ENCODE measurements around the gene ITGA3.
"Not testable (repeated sequence)": the region's sequence is repeated elsewhere in the genome, so short reads cannot be mapped to it uniquely, and the experiment has no call there.

Gene ITGA3

DNA sequence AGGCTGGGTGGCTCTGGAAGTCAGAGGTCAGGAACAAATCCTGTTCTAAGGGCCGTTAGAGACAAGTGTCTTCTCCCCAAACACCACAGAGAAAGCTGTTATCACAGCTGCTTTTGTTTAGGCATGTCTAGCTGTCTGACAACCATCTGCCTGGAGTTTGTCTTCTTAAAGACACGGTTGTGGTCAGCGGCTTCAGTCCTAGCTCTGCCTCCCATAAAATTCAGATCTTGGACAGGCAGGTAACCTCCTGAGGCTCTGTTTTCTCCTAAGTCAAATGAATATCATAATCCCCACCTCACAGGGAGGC lies 2.3 kb upstream of the ITGA3 start:
- no peak for DNase-seq

- DNase-seq: no peak
Measured at GRCh38 chr17:50055055-50055425, 870 bp upstream of the ITGA3 start.

GRCh38 chr17:50056217-50056960 lies 479 bp downstream of the ITGA3 start:
- DNase-seq: peak; percentile 62

DNA sequence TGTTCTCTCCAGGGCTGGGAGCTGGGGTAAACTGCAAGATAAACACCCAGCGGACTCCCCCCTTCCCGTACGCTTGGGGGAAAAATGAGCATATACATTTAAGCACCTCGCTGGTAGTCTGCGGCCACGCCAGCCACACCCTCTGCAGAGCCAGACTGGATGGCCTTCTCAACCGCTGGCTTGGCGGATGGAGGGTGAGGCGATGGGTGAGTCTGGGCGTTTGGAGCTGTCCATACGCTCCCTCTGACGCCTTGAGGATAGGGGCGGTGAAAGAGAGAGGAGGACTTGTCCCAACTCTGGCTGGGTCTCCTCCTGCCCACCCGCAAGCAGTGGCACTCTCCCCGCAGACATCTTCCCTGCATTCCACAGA lies 1.0 kb downstream of the ITGA3 start:
- DNase-seq: no peak

- no peak for DNase-seq
Measured at GRCh38 chr17:50057521-50057991, 1.6 kb downstream of the ITGA3 start.

DNA sequence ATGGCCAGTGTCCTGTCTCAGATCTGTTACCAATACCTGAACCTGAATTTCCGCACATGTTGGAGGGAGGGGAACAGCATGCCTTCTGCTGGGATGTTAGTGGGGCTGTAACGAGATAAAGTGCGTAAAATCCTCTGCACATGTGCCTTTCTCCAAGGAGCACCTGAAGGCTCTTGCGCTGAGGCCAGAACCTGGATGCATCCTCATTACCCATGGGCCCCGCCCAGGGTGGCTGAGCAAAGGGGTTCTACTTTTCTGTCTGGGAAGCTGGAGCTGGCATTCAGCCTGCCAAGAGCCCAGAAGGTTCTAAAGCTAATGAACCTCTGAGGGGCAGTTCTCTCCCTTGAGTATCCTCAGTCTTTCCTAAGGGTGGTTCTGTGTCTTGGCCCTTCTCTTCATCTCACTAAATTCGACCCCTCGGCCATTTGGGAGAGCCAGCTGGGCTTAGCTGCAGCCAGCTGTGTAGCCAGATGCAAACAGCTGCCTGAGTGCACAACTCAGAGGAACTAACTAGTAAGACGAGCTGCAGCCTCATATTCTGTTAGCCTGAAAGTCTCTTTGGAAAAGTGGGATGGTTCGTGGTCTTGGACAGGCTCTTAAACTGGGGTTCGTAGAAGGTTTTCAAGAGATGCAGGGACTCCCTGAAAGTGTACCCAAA lies 2.5 kb downstream of the ITGA3 start:
- DNase-seq: no peak

DNA sequence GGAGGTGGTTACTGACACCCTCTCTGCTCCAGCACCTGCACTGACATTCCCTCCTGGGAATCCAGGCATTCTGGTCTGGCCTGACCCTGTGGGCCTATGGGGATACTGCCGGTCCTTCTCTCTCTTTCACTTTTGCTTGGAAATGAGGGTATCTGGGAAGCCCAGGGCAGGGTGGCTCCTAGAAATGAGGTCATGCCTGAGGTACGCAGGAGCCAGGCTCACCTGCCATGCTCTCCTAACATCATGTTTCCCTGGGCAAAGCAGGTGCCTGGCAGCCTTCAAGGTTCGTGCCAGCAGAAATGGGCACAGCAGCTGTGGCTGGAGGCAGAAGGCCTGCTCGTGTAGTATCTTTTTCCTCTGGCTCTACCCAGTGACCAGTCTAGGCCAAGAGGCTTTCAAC lies 3.3 kb downstream of the ITGA3 start:
- DNase-seq: no peak

GRCh38 chr17:50059759-50060273 lies 3.9 kb downstream of the ITGA3 start:
- no peak for DNase-seq

DNA sequence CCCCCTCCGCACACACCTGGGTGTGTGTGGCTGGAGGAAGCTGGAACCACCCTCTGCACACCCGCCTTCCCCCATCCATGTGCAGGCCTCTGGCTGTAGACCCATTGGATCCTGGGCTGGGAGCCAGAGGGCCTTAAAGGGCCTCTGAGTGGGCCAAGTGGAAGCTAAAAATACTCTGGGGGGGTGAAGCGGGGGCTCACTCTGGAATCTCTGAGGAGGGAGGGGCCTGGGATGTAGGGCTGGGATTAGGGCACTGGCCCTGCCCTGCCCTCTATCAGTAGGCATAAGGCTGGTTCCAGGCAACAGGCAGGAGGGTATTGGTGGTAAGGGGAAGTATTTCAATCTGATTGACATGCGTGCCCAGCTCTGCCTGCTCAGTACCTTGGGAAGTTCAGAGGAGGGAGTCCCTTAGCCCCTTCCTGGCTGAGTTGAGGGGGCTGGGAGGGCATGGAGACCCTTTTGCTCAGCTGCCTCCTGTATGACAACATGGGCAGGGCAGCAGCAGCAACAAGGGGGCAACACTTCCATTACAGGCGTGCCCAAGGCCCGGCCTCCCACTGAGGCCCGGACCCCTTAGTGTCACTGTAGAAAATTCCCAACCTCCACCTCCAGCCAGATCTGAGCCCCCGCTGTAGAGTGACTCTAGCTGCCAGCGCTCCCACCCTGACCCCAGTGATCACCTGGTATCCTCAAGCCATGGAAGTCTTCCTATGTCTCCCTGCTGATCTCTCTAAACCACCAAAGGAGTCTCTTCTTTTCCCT lies 5.2 kb downstream of the ITGA3 start:
- no peak for DNase-seq

DNA sequence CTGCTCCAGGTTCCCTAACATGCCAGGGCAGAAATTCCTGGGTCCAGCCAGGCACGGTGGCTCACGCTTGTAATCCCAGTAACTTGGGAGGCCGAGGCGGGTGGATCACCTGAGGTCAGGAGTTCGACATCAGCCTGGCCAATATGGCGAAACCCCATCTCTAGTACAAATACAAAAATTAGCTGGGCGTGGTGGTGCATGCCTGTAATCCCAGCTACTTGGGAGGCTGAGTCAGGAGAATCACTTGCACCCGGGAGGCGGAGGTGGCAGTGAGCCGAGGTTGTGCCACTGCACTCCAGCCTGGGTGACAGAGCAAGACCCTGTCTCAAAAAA lies 5.8 kb downstream of the ITGA3 start:
- DNase-seq: not testable (repeated sequence)

DNA sequence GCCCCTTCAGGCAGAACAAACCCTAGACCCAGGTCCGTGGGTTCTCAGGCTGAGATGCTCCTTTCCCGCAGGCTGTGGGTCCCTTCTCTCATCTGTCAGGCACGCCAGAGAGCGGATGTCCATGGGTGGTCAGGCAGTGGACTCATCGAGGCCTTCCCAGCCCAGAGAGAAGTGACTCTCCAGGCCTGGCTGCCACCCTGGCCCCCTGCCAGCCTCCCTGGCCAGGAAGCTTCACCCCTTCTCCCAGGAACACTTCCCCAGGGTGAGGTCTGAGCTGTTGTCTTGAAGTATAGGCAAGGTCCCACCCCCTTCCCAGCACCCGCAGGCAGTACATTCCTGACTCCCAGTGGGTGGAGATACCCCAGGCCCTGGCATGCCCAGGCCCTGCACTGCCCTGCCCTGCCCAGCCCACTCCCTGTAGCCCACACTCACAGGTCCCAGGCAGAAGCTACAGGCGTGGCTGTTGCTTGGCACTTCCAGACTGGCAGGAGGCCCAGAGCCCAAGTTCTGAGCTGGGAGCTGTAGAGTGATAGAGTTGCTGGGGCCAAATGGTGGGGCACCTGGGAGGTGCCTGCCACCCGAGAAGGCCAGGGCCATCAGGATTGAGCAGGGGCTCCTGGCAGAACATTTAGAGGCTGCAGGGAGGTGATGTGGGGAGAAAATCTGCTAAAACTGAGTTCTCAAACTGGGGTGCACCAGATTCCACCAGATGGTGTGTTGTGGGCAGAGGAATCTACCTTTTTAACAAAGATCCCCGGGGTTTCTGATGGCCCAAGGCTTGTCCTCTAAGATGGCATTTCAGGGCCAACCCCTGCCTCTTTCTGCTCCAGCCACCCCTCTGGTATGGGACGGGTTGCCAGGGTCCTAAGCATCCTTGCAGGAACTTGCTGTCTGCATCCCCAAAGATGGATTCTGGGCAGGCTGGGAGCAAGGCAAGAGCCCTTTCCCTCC lies 6.7 kb downstream of the ITGA3 start:
- no peak for DNase-seq

DNA sequence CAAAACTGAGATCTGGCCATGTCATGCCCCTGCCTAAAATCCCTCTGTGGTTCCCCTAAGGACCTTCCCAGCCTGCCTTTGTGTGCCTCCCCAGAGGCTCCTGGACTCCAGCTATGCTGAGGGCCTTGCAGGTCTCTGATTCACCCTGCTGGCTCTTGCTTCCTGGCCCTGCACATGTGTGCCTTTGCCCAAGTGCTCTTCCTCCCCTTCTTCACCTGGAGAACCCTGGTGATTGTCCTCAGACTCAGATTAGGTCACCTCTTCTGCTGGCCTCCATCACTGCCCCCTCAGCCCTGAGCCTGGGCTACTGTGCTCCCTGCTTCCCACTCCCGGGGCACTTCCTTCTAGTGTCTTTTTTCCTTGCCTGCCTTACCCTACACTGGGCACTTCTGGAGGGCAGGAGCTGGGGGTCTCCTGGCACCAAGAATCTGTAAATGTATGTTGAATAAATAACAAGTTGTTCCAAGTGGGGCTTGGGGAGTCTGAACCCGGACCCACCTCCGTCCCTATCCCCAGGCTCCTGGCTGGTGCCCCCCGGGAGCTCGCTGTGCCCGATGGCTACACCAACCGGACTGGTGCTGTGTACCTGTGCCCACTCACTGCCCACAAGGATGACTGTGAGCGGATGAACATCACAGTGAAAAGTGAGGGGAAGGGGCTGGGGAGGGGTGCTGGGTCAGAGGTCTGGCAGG lies 7.8 kb downstream of the ITGA3 start:
- DNase-seq: no peak

DNA sequence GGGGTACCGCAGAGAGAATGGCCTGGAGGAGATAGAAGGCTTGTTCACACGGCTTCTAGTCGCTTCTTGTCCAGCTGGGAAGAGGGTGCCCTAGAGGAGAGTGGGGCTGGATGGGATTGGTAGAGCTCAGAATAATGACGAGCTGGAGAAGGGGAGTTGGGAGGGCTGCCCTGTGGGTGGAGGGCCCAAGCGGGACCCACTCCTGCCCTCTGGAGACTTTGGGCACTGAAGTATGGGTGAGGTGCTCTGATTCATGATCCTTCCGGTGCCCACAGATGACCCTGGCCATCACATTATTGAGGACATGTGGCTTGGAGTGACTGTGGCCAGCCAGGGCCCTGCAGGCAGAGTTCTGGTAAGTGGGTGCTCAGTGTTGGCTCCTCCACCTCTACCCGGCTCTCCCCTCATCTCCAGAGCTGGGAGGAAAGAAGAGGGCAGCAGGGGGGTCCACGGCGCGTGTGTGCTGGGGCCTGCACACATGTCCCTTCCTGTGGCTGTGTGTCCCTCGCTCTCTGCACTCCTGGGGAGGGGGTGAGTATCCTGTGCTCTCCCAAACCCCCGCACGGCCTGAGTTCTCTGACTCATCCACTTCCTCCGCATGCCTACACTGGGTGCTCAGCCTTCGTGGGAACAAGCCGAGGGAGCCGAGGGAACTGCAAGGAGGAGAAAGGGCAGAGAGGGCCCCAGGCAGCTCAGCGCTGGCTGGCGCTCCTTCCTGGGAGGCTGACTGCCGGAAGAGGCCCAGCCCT lies 8.5 kb downstream of the ITGA3 start:
- DNase-seq: no peak

DNA sequence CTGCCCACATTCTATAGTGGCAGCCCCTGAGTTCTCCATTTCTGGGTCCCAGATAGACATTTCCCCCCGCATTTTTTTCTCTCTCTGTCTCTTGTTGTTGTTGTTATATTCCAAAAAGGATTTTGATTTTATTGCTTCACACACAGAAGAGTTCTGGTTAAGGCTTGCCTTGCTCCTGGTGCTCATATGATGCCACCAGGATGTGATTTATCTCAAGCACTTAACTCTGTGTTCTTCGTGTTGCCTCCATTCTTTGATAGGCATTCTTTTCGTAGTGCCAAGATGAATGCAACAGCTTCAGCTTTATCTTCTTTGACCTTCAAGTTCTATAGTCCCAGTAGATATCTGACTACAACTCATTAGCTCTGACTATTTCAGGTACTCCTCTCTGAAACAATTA lies 9.1 kb downstream of the ITGA3 start:
- DNase-seq: no peak

GRCh38 chr17:50066995-50067394 lies 11.1 kb downstream of the ITGA3 start:
- no peak for DNase-seq

- no peak for DNase-seq
Measured at GRCh38 chr17:50067996-50068395, 12.1 kb downstream of the ITGA3 start.

DNA sequence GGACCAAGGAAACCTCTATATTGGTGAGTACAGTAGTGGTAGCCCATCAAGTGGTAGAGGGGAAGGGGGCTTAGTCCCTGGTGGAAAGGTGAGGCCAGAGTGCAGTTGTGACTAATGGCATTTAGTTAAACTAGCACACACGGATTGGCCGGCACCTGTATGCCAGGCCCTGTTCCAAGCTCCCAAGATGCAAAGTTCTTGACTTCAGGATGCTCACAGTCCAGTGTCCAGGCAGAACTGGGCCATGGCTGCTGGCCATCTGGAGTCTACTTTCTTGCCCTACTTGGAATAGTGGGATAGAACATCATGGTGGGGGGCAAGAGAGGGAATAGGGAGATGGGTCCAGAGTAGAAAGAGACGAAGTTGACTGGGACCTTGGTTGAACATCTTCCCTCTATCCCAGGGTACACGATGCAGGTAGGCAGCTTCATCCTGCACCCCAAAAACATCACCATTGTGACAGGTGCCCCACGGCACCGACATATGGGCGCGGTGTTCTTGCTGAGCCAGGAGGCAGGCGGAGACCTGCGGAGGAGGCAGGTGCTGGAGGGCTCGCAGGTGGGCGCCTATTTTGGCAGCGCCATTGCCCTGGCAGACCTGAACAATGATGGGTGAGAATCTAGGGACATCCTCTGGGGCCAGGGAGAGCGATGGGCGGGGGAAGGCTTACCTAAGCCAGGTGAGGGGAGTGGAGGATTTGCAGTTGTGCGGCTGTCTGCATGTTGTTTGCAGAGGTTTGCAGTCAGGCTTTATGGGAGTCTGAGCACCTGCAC lies 15.2 kb downstream of the ITGA3 start:
- DNase-seq: no peak

- DNase-seq: no peak
Measured at GRCh38 chr17:50071692-50072091, 15.8 kb downstream of the ITGA3 start.

DNA sequence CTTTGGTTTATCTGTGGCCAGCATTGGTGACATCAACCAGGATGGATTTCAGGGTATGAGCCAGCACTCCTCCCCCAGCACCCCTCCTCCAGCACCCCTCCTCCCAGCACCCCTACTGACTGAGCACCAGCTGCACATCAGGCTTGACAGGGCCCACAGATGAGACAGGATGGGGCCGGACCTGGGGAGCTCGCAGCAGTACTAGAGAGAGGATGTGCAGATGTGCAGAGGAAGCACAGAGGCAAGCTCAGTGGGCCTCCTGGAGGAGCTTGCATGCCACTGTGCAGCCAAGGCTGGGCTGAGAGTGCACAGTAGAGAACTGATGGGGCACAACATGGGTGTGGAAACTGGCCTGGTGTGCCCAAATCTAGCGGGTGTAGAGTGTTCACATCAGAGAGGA lies 16.2 kb downstream of the ITGA3 start:
- DNase-seq: no peak

- DNase-seq: no peak
Measured at GRCh38 chr17:50072925-50073324, 17.0 kb downstream of the ITGA3 start.

DNA sequence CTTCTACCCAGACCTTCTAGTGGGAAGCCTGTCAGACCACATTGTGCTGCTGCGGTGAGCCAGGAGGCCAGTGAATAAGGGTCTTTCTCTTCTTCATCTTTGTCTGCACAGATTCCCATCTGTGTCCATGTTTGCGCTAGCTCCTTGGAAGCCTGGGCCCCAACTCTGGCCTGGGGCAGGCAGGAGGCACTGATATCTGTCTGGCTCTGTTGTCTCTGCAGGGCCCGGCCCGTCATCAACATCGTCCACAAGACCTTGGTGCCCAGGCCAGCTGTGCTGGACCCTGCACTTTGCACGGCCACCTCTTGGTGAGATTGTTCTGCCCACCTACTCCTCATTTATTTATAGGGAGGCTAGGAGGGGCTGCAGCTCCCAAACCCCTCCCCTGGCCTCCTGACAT lies 18.3 kb downstream of the ITGA3 start:
- DNase-seq: no peak
